Measurements from ENCODE around the gene ICAM2.
A peak's percentile ranks its signal among the peaks of the same experiment; 100 is the strongest.

ICAM2 gene

GRCh38 chr17:63974594-63975192 is 45.7 kb downstream of the ICAM2 start:
- Histone ChIP-seq H3K36me3 (ENCODE audit: control insufficient read depth, insufficient read depth, low read length) (peaks cover 2% of the 10 kb centered on the region), H3K27me3 (ENCODE audit: control insufficient read depth, insufficient read depth, low read length) (no peaks in the 10 kb centered on the region), H3K9ac (ENCODE audit: low read depth, low read length) (no peak overlapping the region), H3K9me3 (ENCODE audit: control insufficient read depth, insufficient read depth, low read length) (no peaks in the 10 kb centered on the region), H3K4me1 (ENCODE audit: control insufficient read depth, insufficient read depth, low read length) (no peaks in the 10 kb centered on the region), H3K4me3 (ENCODE audit: low read depth, low read length) (no peak overlapping the region)

- H3K36me3 ChIP-seq (ENCODE audit: control insufficient read depth, insufficient read depth, low read length) = peaks cover 2% of the 10 kb centered on the region
- H3K4me3 ChIP-seq (ENCODE audit: low read depth, low read length) = no peak overlapping the region
- H3K9me3 ChIP-seq (ENCODE audit: control insufficient read depth, insufficient read depth, low read length) = no peaks in the 10 kb centered on the region
- no peaks in the 10 kb centered on the region for H3K27me3 ChIP-seq (ENCODE audit: control insufficient read depth, insufficient read depth, low read length)
- no peak overlapping the region for H3K9ac ChIP-seq (ENCODE audit: low read depth, low read length)
- no peaks in the 10 kb centered on the region for H3K4me1 ChIP-seq (ENCODE audit: control insufficient read depth, insufficient read depth, low read length)
Measured at GRCh38 chr17:63973930-63974593, 46.4 kb downstream of the ICAM2 start.

GRCh38 chr17:63973247-63973646 is 47.2 kb downstream of the ICAM2 start:
- H3K4me3 ChIP-seq (ENCODE audit: low read depth, low read length) = no peak overlapping the region
- H3K4me1 ChIP-seq (ENCODE audit: control insufficient read depth, insufficient read depth, low read length) = no peaks in the 10 kb centered on the region

GRCh38 chr17:63972796-63973195 is 47.6 kb downstream of the ICAM2 start, which contains the start of gene SCN4A:
Gene SCN4A, minus strand, starts transcription at chr17:63972918. Its CDS starts 77 bp downstream, at chr17:63972841.
- H3K4me3 ChIP-seq (ENCODE audit: low read depth, low read length) = no peak within 1 kb of the TSS
- H3K36me3 ChIP-seq (ENCODE audit: control insufficient read depth, insufficient read depth, low read length) = peaks cover 2% of the 10 kb centered on the region
- H3K4me1 ChIP-seq (ENCODE audit: control insufficient read depth, insufficient read depth, low read length) = no peaks in the 10 kb centered on the region
- H3K27me3 ChIP-seq (ENCODE audit: control insufficient read depth, insufficient read depth, low read length) = no peaks in the 10 kb centered on the region
- no peak within 1 kb of the TSS for H3K9ac ChIP-seq (ENCODE audit: low read depth, low read length)
- no peaks in the 10 kb centered on the region for H3K9me3 ChIP-seq (ENCODE audit: control insufficient read depth, insufficient read depth, low read length)

More at GRCh38 chr17:63973247-63973646, 47.2 kb downstream of the ICAM2 start:
- Histone ChIP-seq H3K36me3 (ENCODE audit: control insufficient read depth, insufficient read depth, low read length) (peaks cover 2% of the 10 kb centered on the region), H3K27me3 (ENCODE audit: control insufficient read depth, insufficient read depth, low read length) (no peaks in the 10 kb centered on the region), H3K9me3 (ENCODE audit: control insufficient read depth, insufficient read depth, low read length) (no peaks in the 10 kb centered on the region), H3K9ac (ENCODE audit: low read depth, low read length) (no peak overlapping the region)

GRCh38 chr17:63969278-63969677 is 51.2 kb downstream of the ICAM2 start:
- no peaks in the 10 kb centered on the region for H3K9me3 ChIP-seq (ENCODE audit: control insufficient read depth, insufficient read depth, low read length)
- no peaks in the 10 kb centered on the region for H3K4me1 ChIP-seq (ENCODE audit: control insufficient read depth, insufficient read depth, low read length)
- H3K36me3 ChIP-seq (ENCODE audit: control insufficient read depth, insufficient read depth, low read length) = peaks cover 2% of the 10 kb centered on the region
- H3K27me3 ChIP-seq (ENCODE audit: control insufficient read depth, insufficient read depth, low read length) = no peaks in the 10 kb centered on the region
- H3K4me3 ChIP-seq (ENCODE audit: low read depth, low read length) = no peak overlapping the region
- H3K9ac ChIP-seq (ENCODE audit: low read depth, low read length) = no peak overlapping the region

- H3K36me3 ChIP-seq (ENCODE audit: control insufficient read depth, insufficient read depth, low read length) = peaks cover 2% of the 10 kb centered on the region
- H3K27me3 ChIP-seq (ENCODE audit: control insufficient read depth, insufficient read depth, low read length) = no peaks in the 10 kb centered on the region
- H3K9ac ChIP-seq (ENCODE audit: low read depth, low read length) = no peak overlapping the region
- H3K4me3 ChIP-seq (ENCODE audit: low read depth, low read length) = no peak overlapping the region
- no peaks in the 10 kb centered on the region for H3K4me1 ChIP-seq (ENCODE audit: control insufficient read depth, insufficient read depth, low read length)
- H3K9me3 ChIP-seq (ENCODE audit: control insufficient read depth, insufficient read depth, low read length) = no peaks in the 10 kb centered on the region
Measured at GRCh38 chr17:63967953-63968352, 52.5 kb downstream of the ICAM2 start.

- H3K4me1 ChIP-seq (ENCODE audit: control insufficient read depth, insufficient read depth, low read length) = peaks cover 6% of the 10 kb centered on the region
- no peak overlapping the region for H3K9ac ChIP-seq (ENCODE audit: low read depth, low read length)
- H3K9me3 ChIP-seq (ENCODE audit: control insufficient read depth, insufficient read depth, low read length) = no peaks in the 10 kb centered on the region
- H3K36me3 ChIP-seq (ENCODE audit: control insufficient read depth, insufficient read depth, low read length) = no peaks in the 10 kb centered on the region
- no peak overlapping the region for H3K4me3 ChIP-seq (ENCODE audit: low read depth, low read length)
- no peaks in the 10 kb centered on the region for H3K27me3 ChIP-seq (ENCODE audit: control insufficient read depth, insufficient read depth, low read length)
Measured at GRCh38 chr17:63966646-63967264, 53.7 kb downstream of the ICAM2 start.

GRCh38 chr17:63963123-63963522 is 57.3 kb downstream of the ICAM2 start:
- Histone ChIP-seq H3K4me1 (ENCODE audit: control insufficient read depth, insufficient read depth, low read length) (peaks cover 6% of the 10 kb centered on the region), H3K27me3 (ENCODE audit: control insufficient read depth, insufficient read depth, low read length) (peaks cover 3% of the 10 kb centered on the region), H3K36me3 (ENCODE audit: control insufficient read depth, insufficient read depth, low read length) (no peaks in the 10 kb centered on the region), H3K4me3 (ENCODE audit: low read depth, low read length) (no peak overlapping the region), H3K9me3 (ENCODE audit: control insufficient read depth, insufficient read depth, low read length) (no peaks in the 10 kb centered on the region), H3K9ac (ENCODE audit: low read depth, low read length) (no peak overlapping the region)

GRCh38 chr17:63962298-63962744 is 58.1 kb downstream of the ICAM2 start:
- Histone ChIP-seq H3K27me3 (ENCODE audit: control insufficient read depth, insufficient read depth, low read length) (peaks cover 3% of the 10 kb centered on the region), H3K4me3 (ENCODE audit: low read depth, low read length) (peak overlapping the region; percentile 26), H3K4me1 (ENCODE audit: control insufficient read depth, insufficient read depth, low read length) (peaks cover 6% of the 10 kb centered on the region), H3K9ac (ENCODE audit: low read depth, low read length) (no peak overlapping the region), H3K36me3 (ENCODE audit: control insufficient read depth, insufficient read depth, low read length) (peaks cover under 1% of the 10 kb centered on the region), H3K9me3 (ENCODE audit: control insufficient read depth, insufficient read depth, low read length) (no peaks in the 10 kb centered on the region)

- H3K9me3 ChIP-seq (ENCODE audit: control insufficient read depth, insufficient read depth, low read length) = no peaks in the 10 kb centered on the region
- H3K27me3 ChIP-seq (ENCODE audit: control insufficient read depth, insufficient read depth, low read length) = peaks cover 3% of the 10 kb centered on the region
- H3K9ac ChIP-seq (ENCODE audit: low read depth, low read length) = no peak overlapping the region
- H3K4me3 ChIP-seq (ENCODE audit: low read depth, low read length) = peak overlapping the region; percentile 78
- peaks cover 4% of the 10 kb centered on the region for H3K36me3 ChIP-seq (ENCODE audit: control insufficient read depth, insufficient read depth, low read length)
- peaks cover 6% of the 10 kb centered on the region for H3K4me1 ChIP-seq (ENCODE audit: control insufficient read depth, insufficient read depth, low read length)
Measured at GRCh38 chr17:63961355-63962212, 58.8 kb downstream of the ICAM2 start.

GRCh38 chr17:63960430-63960829 is 60.0 kb downstream of the ICAM2 start:
- peak overlapping the region; percentile 78 for H3K4me3 ChIP-seq (ENCODE audit: low read depth, low read length)
- H3K9ac ChIP-seq (ENCODE audit: low read depth, low read length) = no peak overlapping the region
- peaks cover 3% of the 10 kb centered on the region for H3K27me3 ChIP-seq (ENCODE audit: control insufficient read depth, insufficient read depth, low read length)
- no peaks in the 10 kb centered on the region for H3K9me3 ChIP-seq (ENCODE audit: control insufficient read depth, insufficient read depth, low read length)
- peaks cover 4% of the 10 kb centered on the region for H3K36me3 ChIP-seq (ENCODE audit: control insufficient read depth, insufficient read depth, low read length)
- H3K4me1 ChIP-seq (ENCODE audit: control insufficient read depth, insufficient read depth, low read length) = peaks cover 6% of the 10 kb centered on the region
